ENCODE data around the gene SLC8B1. TPM values are rescaled to one million over a fixed set of nuclear protein-coding genes. Genes with fewer than 3 reads are reported as not detected.
A peak's percentile ranks its signal among the peaks of the same experiment; 100 is the strongest.

SLC8B1 gene
- total and polyA plus RNA-seq, 9 of the 15 experiments (the other 6 are each of a cell fraction or from before 2014, with no cell fraction given): 0.86 to 34.1 (median 18.5) TPM

- TF ChIP-seq KLF1 (tag; IDR thresholded peaks at IDR 0.05) (no peak), NUFIP1 (IDR thresholded peaks at IDR 0.05; ENCODE audit: partially characterized antibody) (no peak), TEAD1 (CRISPR knock-in tag; IDR thresholded peaks at IDR 0.05) (no peak), MEF2D (tag; conservative IDR thresholded peaks at IDR 0.05; ENCODE audit: low read depth) (no peak), ZNF561 (CRISPR knock-in tag; conservative IDR thresholded peaks at IDR 0.05) (no peak), ZNF253 (CRISPR knock-in tag; conservative IDR thresholded peaks at IDR 0.05) (no peak), CAMTA2 (CRISPR knock-in tag; conservative IDR thresholded peaks at IDR 0.05) (no peak), BHLHE40 (IDR thresholded peaks at IDR 0.05; ENCODE audit: low read length) (peak; percentile 93), MXI1 (IDR thresholded peaks at IDR 0.05; ENCODE audit: low read depth, low read length) (no peak), L3MBTL2 (IDR thresholded peaks at IDR 0.05) (no peak), HEY1 (CRISPR knock-in tag; IDR thresholded peaks at IDR 0.05; ENCODE audit: borderline replicate concordance) (no peak), ZFPM2 (CRISPR knock-in tag; IDR thresholded peaks at IDR 0.05) (no peak), BCL6 (CRISPR knock-in tag; IDR thresholded peaks at IDR 0.05) (no peak), ZNF311 (CRISPR knock-in tag; IDR thresholded peaks at IDR 0.05) (no peak), KLF10 (CRISPR knock-in tag; IDR thresholded peaks at IDR 0.05) (no peak), ILK (tag; IDR thresholded peaks at IDR 0.05; ENCODE audit: borderline replicate concordance, low read depth) (no peak), MCM5 (IDR thresholded peaks at IDR 0.05; ENCODE audit: low read depth) (no peak), TBP (optimal IDR thresholded peaks at IDR 0.05; ENCODE audit: low read depth, low read length) (peak; percentile 34), PTBP1 (IDR thresholded peaks at IDR 0.05; ENCODE audit: low read depth, low read length) (no peak), PYGO2 (tag; IDR thresholded peaks at IDR 0.05) (no peak), RBM22 (IDR thresholded peaks at IDR 0.05; ENCODE audit: low read depth, low read length, poor library complexity, severe bottlenecking) (no peak), NR4A1 (CRISPR knock-in tag; IDR thresholded peaks at IDR 0.05) (no peak), NR4A1 (tag; IDR thresholded peaks at IDR 0.05) (no peak), HIVEP1 (CRISPR knock-in tag; IDR thresholded peaks at IDR 0.05) (no peak), ZNF277 (CRISPR knock-in tag; IDR thresholded peaks at IDR 0.05; ENCODE audit: borderline replicate concordance) (no peak), ZBED1 (IDR thresholded peaks at IDR 0.05) (0 out of 2 replicates have a peak, but pooled peaks have one; percentile 12), ZNF12 (CRISPR knock-in tag; IDR thresholded peaks at IDR 0.05) (no peak; the same call in 1 of the 2 replicates), ATF1 (CRISPR knock-in tag; IDR thresholded peaks at IDR 0.05) (peak; percentile 46; the same call in 1 of the 2 replicates), ATF1 (tag; IDR thresholded peaks at IDR 0.05) (peak; percentile 72), NFRKB (IDR thresholded peaks at IDR 0.05; ENCODE audit: low read depth) (no peak), ZNF324 (CRISPR knock-in tag; IDR thresholded peaks at IDR 0.05) (no peak), PURB (CRISPR knock-in tag; IDR thresholded peaks at IDR 0.05; ENCODE audit: low read depth) (no peak)
- TF ChIP-seq, protein P1, sequence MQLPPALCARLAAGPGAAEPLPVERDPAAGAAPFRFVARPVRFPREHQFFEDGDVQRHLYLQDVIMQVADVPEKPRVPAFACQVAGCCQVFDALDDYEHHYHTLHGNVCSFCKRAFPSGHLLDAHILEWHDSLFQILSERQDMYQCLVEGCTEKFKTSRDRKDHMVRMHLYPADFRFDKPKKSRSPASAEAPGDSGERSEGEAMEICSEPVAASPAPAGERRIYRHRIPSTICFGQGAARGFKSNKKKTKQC (CRISPR knock-in tag; IDR thresholded peaks at IDR 0.05): 0 out of 2 replicates have a peak, but pooled peaks have one; percentile 41
These were observed 23.6 kb upstream of the SLC8B1 start, which contains the start of gene PLBD2 (continued) for GRCh38 chr12:113358381-113359132.

Data from K562 (cell line).